Activated naive CD4-positive, alpha-beta T cell treated with anti-CD3 and anti-CD28 coated beads, Interleukin-2, amount 50 U/mL, for 16 hours (primary cell): ENCODE results near the gene SMPD1.

Experiments used
- DNase-seq: peaks from one replicate; pipeline ENCODE4 v3.0.0-alpha.2; 2020

SMPD1 gene

GRCh38 chr11:6417907-6418556 is 27.8 kb downstream of the SMPD1 start:
- DNase-seq: no peak

GRCh38 chr11:6418557-6419008 is 28.3 kb downstream of the SMPD1 start:
- no peak for DNase-seq

- peak; percentile 78 for DNase-seq
These were observed 28.8 kb downstream of the SMPD1 start, which contains the start of gene APBB1 for GRCh38 chr11:6419009-6419631. Gene APBB1 (minus strand): TSS chr11:6419094. CDS start chr11:6411347, 7,747 bp downstream.

GRCh38 chr11:6420677-6421076 is 30.4 kb downstream of the SMPD1 start:
- no peak for DNase-seq

- no peak for DNase-seq
These were observed 37.2 kb downstream of the SMPD1 start for GRCh38 chr11:6427516-6427915.

- no peak for DNase-seq
These were observed 41.6 kb downstream of the SMPD1 start for GRCh38 chr11:6431861-6432260.

- DNase-seq: no peak
These were observed 43.9 kb downstream of the SMPD1 start for GRCh38 chr11:6433998-6434660.

- no peak for DNase-seq
These were observed 47.1 kb downstream of the SMPD1 start for GRCh38 chr11:6437423-6437822.

- no peak for DNase-seq
These were observed 47.7 kb downstream of the SMPD1 start for GRCh38 chr11:6437993-6438392.

GRCh38 chr11:6438979-6439571 is 48.8 kb downstream of the SMPD1 start:
- DNase-seq: no peak

GRCh38 chr11:6440906-6441358 is 50.7 kb downstream of the SMPD1 start, which contains the start of gene HPX:
Gene HPX (minus strand): TSS chr11:6440987. CDS start chr11:6440963, 24 bp downstream.
- DNase-seq: no peak

GRCh38 chr11:6442441-6442840 is 52.2 kb downstream of the SMPD1 start:
- no peak for DNase-seq

- DNase-seq: peak; percentile 53
These were observed 53.2 kb downstream of the SMPD1 start for GRCh38 chr11:6443269-6444003.
